Calu3 (cell line): ENCODE results near the gene CEP295NL. TPM values are rescaled to one million over a fixed set of nuclear protein-coding genes. Genes with fewer than 3 reads are reported as not detected.

Experiments
- BruUV-seq: library from RNA; stranded (reverse); fragments of 400-500 nt; replicated peaks from 2 replicates; lab custom pipeline; 2021; lab: Mats Ljungman, UMichigan
- CTCF ChIA-PET: fragments of 300-600 bp; sonication (Branson Sonifier 250); formaldehyde crosslinking; loops from one replicate; lab custom pipeline; 2022; ENCODE audit warnings: antibody characterized with exemption; lab: Charles Lee
- DNase-seq: peaks from one replicate; pipeline ENCODE4 v3.0.0; 2022
- H3K27ac Mint-ChIP-seq: one replicate; pipeline ENCODE4 v1.8.0; 2022; ENCODE audit warnings: mixed read lengths; ENCODE audit not compliant: unreplicated experiment
- H3K27me3 Mint-ChIP-seq: one replicate; pipeline ENCODE4 v1.8.0; 2022; ENCODE audit warnings: mixed read lengths; ENCODE audit not compliant: unreplicated experiment
- H3K36me3 Mint-ChIP-seq: one replicate; pipeline ENCODE4 v1.8.0; 2022; ENCODE audit warnings: mild to moderate bottlenecking, moderate library complexity, mixed read lengths; ENCODE audit not compliant: insufficient read depth, unreplicated experiment
- H3K4me1 Mint-ChIP-seq: one replicate; pipeline ENCODE4 v1.8.0; 2022; ENCODE audit warnings: mild to moderate bottlenecking, low read depth, mixed read lengths; ENCODE audit not compliant: unreplicated experiment
- H3K4me3 Mint-ChIP-seq: one replicate; pipeline ENCODE4 v1.8.0; 2022; ENCODE audit warnings: mild to moderate bottlenecking, low read depth, moderate library complexity, mixed read lengths; ENCODE audit not compliant: unreplicated experiment
- H3K9me3 Mint-ChIP-seq: one replicate; pipeline ENCODE4 v1.8.0; 2022; ENCODE audit warnings: low read depth, mixed read lengths; ENCODE audit not compliant: unreplicated experiment
- intact Hi-C: fragments of 100-400 bp; cut with micrococcal nuclease; formaldehyde crosslinking; loops from one replicate; pipeline ENCODE4 v1.10.0; 2022; ENCODE audit not compliant: unreplicated experiment
- total RNA-seq: library from RNA; stranded (reverse); gene quantifications from 2 replicates; pipeline ENCODE4 v1.2.3, GENCODE V29; 2022
- TF ChIP-seq, protein P1 (sequence below): fragments of 200-600 bp; IDR thresholded peaks from one replicate; pipeline ENCODE4 v1.8.0; 2022; ENCODE audit warnings: antibody characterized with exemption; ENCODE audit not compliant: unreplicated experiment

Gene CEP295NL
- total RNA-seq, 1 experiment from 2014 or later, result 4.6 TPM

DNA sequence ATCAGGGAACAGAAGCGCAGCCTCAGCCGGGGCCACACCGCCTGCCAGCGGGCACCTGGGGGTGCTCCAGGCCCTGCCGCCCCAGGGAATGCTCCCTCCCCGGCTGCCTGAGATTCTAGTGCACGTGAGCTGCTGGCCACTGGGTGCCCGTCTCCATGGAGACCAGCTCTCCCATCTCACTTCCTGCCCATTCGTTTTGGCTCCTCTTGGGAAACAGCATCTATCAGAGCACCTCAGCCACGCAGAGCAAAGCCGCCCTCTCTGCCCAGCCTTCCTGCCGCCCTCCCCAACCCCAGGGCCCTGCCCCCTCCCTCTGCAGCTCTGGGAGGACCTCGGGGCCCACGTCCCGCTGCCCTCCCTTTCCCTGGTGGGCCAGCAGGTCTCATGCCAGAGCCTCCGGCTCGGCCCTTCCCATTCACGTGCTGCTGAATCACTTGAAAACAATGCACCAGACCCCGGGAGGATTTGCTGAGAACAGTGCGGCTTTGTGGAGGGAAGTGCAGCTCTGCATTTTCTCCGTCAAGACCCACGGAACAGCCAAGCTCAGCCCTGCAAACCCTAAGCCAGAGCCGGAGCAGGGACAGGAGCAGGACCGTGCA, 19.4 kb downstream of the CEP295NL start:
- H3K9me3 Mint-ChIP-seq, result no peaks in the 10 kb centered on the region
- H3K4me3 Mint-ChIP-seq, result peak overlapping the region; percentile 58
- DNase-seq, result peak; percentile 83
- BruUV-seq, result no TSS peak
- H3K27me3 Mint-ChIP-seq, result no peaks in the 10 kb centered on the region
- TF ChIP-seq, protein P1, sequence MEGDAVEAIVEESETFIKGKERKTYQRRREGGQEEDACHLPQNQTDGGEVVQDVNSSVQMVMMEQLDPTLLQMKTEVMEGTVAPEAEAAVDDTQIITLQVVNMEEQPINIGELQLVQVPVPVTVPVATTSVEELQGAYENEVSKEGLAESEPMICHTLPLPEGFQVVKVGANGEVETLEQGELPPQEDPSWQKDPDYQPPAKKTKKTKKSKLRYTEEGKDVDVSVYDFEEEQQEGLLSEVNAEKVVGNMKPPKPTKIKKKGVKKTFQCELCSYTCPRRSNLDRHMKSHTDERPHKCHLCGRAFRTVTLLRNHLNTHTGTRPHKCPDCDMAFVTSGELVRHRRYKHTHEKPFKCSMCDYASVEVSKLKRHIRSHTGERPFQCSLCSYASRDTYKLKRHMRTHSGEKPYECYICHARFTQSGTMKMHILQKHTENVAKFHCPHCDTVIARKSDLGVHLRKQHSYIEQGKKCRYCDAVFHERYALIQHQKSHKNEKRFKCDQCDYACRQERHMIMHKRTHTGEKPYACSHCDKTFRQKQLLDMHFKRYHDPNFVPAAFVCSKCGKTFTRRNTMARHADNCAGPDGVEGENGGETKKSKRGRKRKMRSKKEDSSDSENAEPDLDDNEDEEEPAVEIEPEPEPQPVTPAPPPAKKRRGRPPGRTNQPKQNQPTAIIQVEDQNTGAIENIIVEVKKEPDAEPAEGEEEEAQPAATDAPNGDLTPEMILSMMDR, result no peak
- H3K36me3 Mint-ChIP-seq, result peaks cover 59% of the 10 kb centered on the region
- peaks cover 29% of the 10 kb centered on the region for H3K4me1 Mint-ChIP-seq
- CTCF ChIA-PET, result interaction anchor here (0.5 to 1.9 kb wide), 8 partner anchors 14 to 685 kb away, joined by 3 to 4 read pairs (median 3); partner anchors contain the start of gene CEP295NL
- H3K27ac Mint-ChIP-seq, result peak overlapping the region; percentile 92
- intact Hi-C loops, result loop anchor here (1.0 to 5.0 kb wide), 2 partner anchors 21 to 39 kb away; no protein-coding TSS in a partner anchor

DNA sequence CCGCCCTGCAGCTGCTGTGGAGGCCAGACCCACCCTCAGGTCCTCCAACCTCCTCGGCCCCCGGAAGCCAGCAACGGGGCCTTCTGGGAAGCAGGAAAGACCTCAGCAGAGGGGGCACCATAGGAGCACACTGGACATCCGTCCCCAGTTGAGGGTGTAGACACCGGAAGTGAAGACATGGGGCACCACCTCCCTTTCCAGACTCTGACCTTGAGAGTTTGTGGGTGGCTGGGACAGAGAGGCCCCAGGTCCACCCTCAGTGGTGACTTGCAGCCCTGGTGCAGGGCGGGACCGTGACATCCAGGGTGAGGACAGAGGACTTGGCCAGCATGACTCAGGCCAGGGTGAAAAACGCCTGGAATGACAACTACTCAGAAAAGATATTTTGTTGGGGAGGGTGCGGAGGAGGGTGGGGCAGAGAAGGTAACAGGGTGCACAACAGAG, 19.9 kb downstream of the CEP295NL start:
- no peaks in the 10 kb centered on the region for H3K9me3 Mint-ChIP-seq
- BruUV-seq, result no TSS peak
- TF ChIP-seq, protein P1, result no peak
- H3K4me3 Mint-ChIP-seq, result peak overlapping the region; percentile 58
- peaks cover 57% of the 10 kb centered on the region for H3K36me3 Mint-ChIP-seq
- H3K27ac Mint-ChIP-seq, result peak overlapping the region; percentile 92
- H3K4me1 Mint-ChIP-seq, result peaks cover 29% of the 10 kb centered on the region
- CTCF ChIA-PET, result interaction anchor here (0.8 to 1.9 kb wide), 3 partner anchors 17 to 51 kb away, joined by 3 to 4 read pairs (median 3); no protein-coding TSS in a partner anchor
- peak; percentile 87 for DNase-seq
- H3K27me3 Mint-ChIP-seq, result no peaks in the 10 kb centered on the region
- intact Hi-C loops, result loop anchor here (1.0 to 5.0 kb wide), 2 partner anchors 21 to 39 kb away; no protein-coding TSS in a partner anchor

DNA sequence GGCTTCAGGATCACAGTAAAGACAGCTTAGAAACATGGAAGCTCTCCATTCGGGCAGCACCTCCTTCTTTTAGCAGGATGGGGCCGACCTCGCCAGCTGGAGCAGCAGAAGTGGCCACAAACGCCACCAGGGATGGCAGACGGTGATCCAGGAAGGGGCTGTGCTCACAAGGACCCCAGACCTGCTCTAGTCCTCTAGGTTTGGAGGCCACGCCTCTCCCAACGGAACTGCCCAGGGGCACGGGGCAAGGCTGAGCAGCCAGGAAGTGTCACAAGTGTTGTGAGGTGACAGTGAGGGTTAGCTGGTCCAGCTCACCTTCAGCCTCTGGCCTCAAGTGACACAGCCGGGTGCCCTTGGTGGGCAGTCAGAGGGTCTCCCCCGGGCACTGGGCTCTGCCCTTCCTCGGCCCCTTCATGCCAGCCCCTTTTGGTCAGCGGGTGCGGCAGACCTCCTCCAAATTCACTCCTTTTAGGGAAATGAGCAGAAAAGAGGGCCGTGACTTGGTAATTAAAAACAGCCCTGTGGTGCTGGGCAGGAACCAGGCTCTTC, 20.4 kb downstream of the CEP295NL start:
- CTCF ChIA-PET, result interaction anchor here (1.3 kb wide), 1 partner anchor 41 kb away, joined by 3 read pairs; no protein-coding TSS in a partner anchor
- H3K27me3 Mint-ChIP-seq, result no peaks in the 10 kb centered on the region
- H3K9me3 Mint-ChIP-seq, result no peaks in the 10 kb centered on the region
- H3K36me3 Mint-ChIP-seq, result peaks cover 56% of the 10 kb centered on the region
- H3K27ac Mint-ChIP-seq, result peak overlapping the region; percentile 92
- TF ChIP-seq, protein P1, result no peak
- intact Hi-C loops, result loop anchor here (1.0 to 5.0 kb wide), 2 partner anchors 20 to 40 kb away; no protein-coding TSS in a partner anchor
- H3K4me3 Mint-ChIP-seq, result peak overlapping the region; percentile 58
- TSS peak; percentile 87 for BruUV-seq
- DNase-seq, result no peak
- peaks cover 29% of the 10 kb centered on the region for H3K4me1 Mint-ChIP-seq

DNA sequence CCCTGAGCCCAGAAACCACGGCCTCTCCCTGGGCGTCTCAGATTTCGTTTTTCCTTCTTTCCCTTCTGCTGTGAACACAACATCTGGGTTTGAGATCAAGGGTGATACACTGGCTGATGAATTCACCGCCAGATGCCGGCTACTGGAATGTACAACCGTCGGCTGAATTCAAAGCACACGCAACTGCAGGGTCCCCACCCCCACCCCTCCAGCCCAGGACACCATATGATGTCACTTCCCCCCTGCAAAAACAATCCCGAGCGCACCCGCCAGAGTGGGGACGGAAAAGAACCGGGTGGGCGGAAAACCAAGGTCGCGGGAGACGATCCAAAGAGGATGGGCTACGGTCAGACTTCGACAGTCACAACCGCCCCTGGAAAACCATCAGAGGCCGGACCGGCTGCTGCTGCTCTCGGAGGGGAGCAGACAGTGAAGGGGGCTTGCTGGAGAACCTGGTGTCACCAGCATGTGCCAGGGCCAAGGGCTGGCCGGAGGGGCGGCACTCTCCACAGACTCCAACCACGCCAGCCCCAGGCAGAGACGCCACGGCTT, 23.3 kb downstream of the CEP295NL start:
- intact Hi-C loops, result loop anchor here (5.0 kb wide), 1 partner anchor 43 kb away; no protein-coding TSS in a partner anchor
- CTCF ChIA-PET, result no interaction called here
- Mint-ChIP-seq H3K4me1 (peaks cover 33% of the 10 kb centered on the region), H3K9me3 (no peaks in the 10 kb centered on the region), H3K27me3 (no peaks in the 10 kb centered on the region), H3K36me3 (peaks cover 51% of the 10 kb centered on the region), H3K4me3 (no peak overlapping the region), H3K27ac (no peak overlapping the region)
- TF ChIP-seq, protein P1, result no peak
- no TSS peak for BruUV-seq
- no peak for DNase-seq
